ENCODE data around the gene OR13J1. TPM values are rescaled to one million over a fixed set of nuclear protein-coding genes. Genes with fewer than 3 reads are reported as not detected.
"Not testable (repeated sequence)": the region's sequence is repeated elsewhere in the genome, so short reads cannot be mapped to it uniquely, and the experiment has no call there.

Gene OR13J1
- not detected in 2 replicates for total RNA-seq (2014; rRNA removed; shearing (Covaris generic))

GRCh38 chr9:35870351-35870923, at the start of gene OR13J1:
Gene OR13J1 (minus strand): TSS chr9:35870401. CDS start chr9:35870401, 0 bp downstream.
- DNase-seq (ENCODE audit: low read depth) = no peak

GRCh38 chr9:35919212-35920008, 49.2 kb upstream of the OR13J1 start:
- DNase-seq (ENCODE audit: low read depth) = no peak

GRCh38 chr9:35918780-35919179, 48.6 kb upstream of the OR13J1 start:
- no peak for DNase-seq (ENCODE audit: low read depth)

GRCh38 chr9:35917261-35917660, 47.1 kb upstream of the OR13J1 start:
- no peak for DNase-seq (ENCODE audit: low read depth)

GRCh38 chr9:35915681-35916294, 45.6 kb upstream of the OR13J1 start:
- no peak for DNase-seq (ENCODE audit: low read depth)

- DNase-seq (ENCODE audit: low read depth) = peak; percentile 83
These were observed 44.2 kb upstream of the OR13J1 start for GRCh38 chr9:35914301-35914807.

- not testable (repeated sequence) for DNase-seq (ENCODE audit: low read depth)
These were observed 43.2 kb upstream of the OR13J1 start for GRCh38 chr9:35913429-35913828.

- no peak for DNase-seq (ENCODE audit: low read depth)
These were observed 42.7 kb upstream of the OR13J1 start for GRCh38 chr9:35912791-35913400.

- DNase-seq (ENCODE audit: low read depth) = no peak
These were observed 41.5 kb upstream of the OR13J1 start for GRCh38 chr9:35911690-35912089.

GRCh38 chr9:35910613-35911359, 40.6 kb upstream of the OR13J1 start:
- DNase-seq (ENCODE audit: low read depth) = peak; percentile 82

GRCh38 chr9:35909687-35910612, 39.7 kb upstream of the OR13J1 start:
- no peak for DNase-seq (ENCODE audit: low read depth)

- DNase-seq (ENCODE audit: low read depth) = no peak
These were observed 39.1 kb upstream of the OR13J1 start, which contains the start of gene SPAAR for GRCh38 chr9:35909274-35909673. Gene SPAAR (plus strand): TSS chr9:35909490. CDS start chr9:35910464, 974 bp downstream.

GRCh38 chr9:35908504-35909125, 38.4 kb upstream of the OR13J1 start:
- DNase-seq (ENCODE audit: low read depth) = no peak

- DNase-seq (ENCODE audit: low read depth) = peak; percentile 98
These were observed 37.7 kb upstream of the OR13J1 start for GRCh38 chr9:35907711-35908503.

- DNase-seq (ENCODE audit: low read depth) = peak; percentile 85
These were observed 36.9 kb upstream of the OR13J1 start for GRCh38 chr9:35906923-35907699.

- DNase-seq (ENCODE audit: low read depth) = peak; percentile 99
These were observed 35.9 kb upstream of the OR13J1 start, which contains the start of gene HRCT1 for GRCh38 chr9:35905912-35906679. Gene HRCT1 (plus strand): TSS chr9:35906202. CDS start chr9:35906288, 86 bp downstream.
